IPS-20b (cell line): ENCODE results near the gene CHTF8.

Experiments used
- H3K27ac ChIP-seq: one replicate; pipeline ENCODE4 v1.5.1; 2013; ENCODE audit warnings: low read length
- H3K27me3 ChIP-seq: 2 replicates; pipeline ENCODE4 v1.6.1; 2013; ENCODE audit warnings: mild to moderate bottlenecking, low read length, inconsistent platforms; ENCODE audit not compliant: insufficient read depth
- H3K36me3 ChIP-seq: 2 replicates; pipeline ENCODE4 v1.6.1; 2013; ENCODE audit warnings: low read depth, mild to moderate bottlenecking, inconsistent platforms, low read length, moderate library complexity; ENCODE audit not compliant: insufficient read depth
- H3K4me1 ChIP-seq: 2 replicates; pipeline ENCODE4 v1.6.1; 2013; ENCODE audit warnings: mild to moderate bottlenecking, control low read depth, inconsistent platforms, low read length, moderate library complexity; ENCODE audit not compliant: insufficient read depth
- H3K4me3 ChIP-seq: 2 replicates; pipeline ENCODE4 v1.5.1; 2013; ENCODE audit warnings: mild to moderate bottlenecking, low read length, inconsistent platforms
- H3K9ac ChIP-seq: 2 replicates; pipeline ENCODE4 v1.6.1; 2013; ENCODE audit warnings: low read depth, mild to moderate bottlenecking, inconsistent platforms, low read length, moderate library complexity
- H3K9me3 ChIP-seq: 2 replicates; pipeline ENCODE4 v1.6.1; 2013; ENCODE audit warnings: mild to moderate bottlenecking, low read depth, low read length, inconsistent platforms; ENCODE audit not compliant: insufficient read depth

The CHTF8 gene

DNA sequence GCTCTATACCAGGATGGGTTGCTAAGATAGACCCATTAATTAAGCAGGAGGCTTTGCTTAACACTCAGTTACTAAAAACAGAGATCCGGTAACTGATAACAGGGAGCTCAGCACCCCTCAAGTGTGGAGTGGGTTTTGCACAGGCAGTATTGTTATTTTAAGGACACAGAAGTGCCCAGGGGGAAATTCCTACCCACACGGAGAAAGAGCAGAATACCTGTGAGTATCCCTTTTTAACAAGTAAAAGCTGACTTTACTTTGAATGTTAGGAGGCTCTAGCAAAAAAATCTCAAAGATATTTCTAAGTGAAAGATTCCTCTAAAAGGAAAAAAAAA, 59.8 kb downstream of the CHTF8 start:
- no peaks in the 10 kb centered on the region for H3K36me3 ChIP-seq
- H3K9me3 ChIP-seq: no peaks in the 10 kb centered on the region
- no peaks in the 10 kb centered on the region for H3K27me3 ChIP-seq
- peak overlapping the region; percentile 63; the same call in 1 of the 2 replicates for H3K9ac ChIP-seq
- H3K4me1 ChIP-seq: peaks cover 39% of the 10 kb centered on the region
- peak overlapping the region; percentile 62 for H3K27ac ChIP-seq
- H3K4me3 ChIP-seq: peak overlapping the region; percentile 52

DNA sequence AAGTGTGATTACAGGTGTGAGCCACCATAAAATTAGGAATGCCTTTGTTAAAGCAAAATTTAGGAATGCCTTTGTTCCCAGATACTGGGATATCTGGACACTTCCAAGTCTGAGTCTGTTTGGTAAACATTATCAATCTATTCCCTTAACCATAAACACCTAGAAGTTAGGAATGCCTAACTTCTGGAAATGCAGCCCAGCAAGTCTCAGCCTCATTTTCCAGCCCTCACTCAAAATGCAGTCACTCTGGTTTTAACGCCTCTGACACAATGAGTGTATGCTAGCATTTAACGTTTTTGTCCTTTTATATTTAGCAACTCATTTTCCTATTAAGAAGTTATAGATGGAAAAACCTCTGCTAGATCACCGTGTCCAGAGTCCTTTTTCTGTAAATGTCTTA, 61.4 kb downstream of the CHTF8 start:
- no peak overlapping the region for H3K27ac ChIP-seq
- peaks cover 33% of the 10 kb centered on the region for H3K4me1 ChIP-seq
- H3K4me3 ChIP-seq: no peak overlapping the region
- H3K9me3 ChIP-seq: no peaks in the 10 kb centered on the region
- H3K27me3 ChIP-seq: no peaks in the 10 kb centered on the region
- H3K9ac ChIP-seq: no peak overlapping the region
- H3K36me3 ChIP-seq: no peaks in the 10 kb centered on the region

DNA sequence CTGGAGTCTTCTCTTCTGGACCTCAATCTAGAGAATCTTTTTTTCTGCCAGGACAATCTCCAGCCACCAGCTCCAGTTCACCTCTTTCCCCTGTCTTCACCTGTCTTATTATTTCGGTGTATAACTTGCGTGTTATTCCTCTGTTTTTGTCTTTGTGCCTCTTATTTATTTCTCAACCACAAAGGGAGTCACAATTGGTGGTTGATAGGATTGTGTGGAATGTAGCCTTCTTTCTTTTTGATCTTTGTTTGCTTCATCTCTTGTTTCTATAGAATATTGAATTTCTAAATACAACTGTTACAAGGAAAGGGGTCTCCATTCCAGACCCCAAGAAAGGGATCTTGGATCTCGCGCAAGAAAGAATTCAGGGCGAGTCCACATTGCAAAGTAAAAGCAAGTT, 62.9 kb downstream of the CHTF8 start:
- Histone ChIP-seq H3K9ac (no peak overlapping the region), H3K27ac (no peak overlapping the region), H3K36me3 (no peaks in the 10 kb centered on the region), H3K27me3 (no peaks in the 10 kb centered on the region), H3K9me3 (no peaks in the 10 kb centered on the region), H3K4me3 (no peak overlapping the region), H3K4me1 (peaks cover 42% of the 10 kb centered on the region)
